Cerebellar cortex (tissue), 1 donor: ENCODE results near the gene AZIN2.
"Not testable (repeated sequence)": the region's sequence is repeated elsewhere in the genome, so short reads cannot be mapped to it uniquely, and the experiment has no call there.

Experiments used
- DNase-seq: peaks from one replicate; pipeline ENCODE4 v3.0.0-alpha.2; 2015; ENCODE audit warnings: low spot score

AZIN2 gene

DNA sequence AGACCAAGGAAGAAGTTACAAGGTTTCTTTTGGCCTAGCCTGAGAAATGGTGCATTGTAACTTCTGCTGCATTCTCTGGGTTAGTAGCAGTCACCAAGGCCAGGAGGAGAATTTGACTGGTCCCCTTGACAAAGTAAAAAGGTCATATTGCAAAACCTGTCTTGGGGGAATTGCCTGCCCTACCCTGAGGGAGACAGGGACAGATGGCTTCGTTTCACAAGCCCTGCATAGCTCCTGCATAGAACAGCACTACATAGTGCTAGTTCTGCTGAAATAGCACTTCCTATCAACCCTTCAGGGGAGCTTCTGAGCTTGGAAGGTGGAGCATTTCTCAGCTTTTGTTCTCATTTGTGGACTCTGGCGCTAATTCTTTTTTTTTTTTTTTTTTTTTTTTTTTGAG lies 23.9 kb upstream of the AZIN2 start:
- DNase-seq = peak; percentile 41

DNA sequence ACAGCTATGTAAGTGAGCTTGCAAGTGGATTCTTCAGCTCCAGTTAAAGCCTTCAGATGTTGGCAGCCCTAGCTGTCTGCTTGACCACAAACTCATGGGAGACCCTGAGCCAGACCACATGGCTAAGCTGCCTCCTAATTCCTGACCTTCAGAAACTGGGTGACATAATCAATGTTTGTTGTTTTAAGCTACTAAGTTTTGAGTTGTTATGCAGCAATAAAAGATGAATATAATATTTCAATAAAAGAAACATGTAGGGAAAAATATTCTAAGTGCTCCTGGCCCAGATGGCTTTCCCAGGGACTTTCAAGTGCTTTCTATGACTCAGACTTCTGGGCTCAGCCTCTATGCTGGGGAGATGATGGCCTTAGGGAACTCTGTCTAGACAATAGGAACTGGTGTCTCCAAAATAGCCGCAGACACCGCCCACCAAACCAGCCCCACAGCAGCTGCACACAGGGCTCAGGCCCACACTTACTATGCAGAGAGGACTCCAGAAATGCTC lies 20.3 kb upstream of the AZIN2 start:
- DNase-seq = no peak

DNA sequence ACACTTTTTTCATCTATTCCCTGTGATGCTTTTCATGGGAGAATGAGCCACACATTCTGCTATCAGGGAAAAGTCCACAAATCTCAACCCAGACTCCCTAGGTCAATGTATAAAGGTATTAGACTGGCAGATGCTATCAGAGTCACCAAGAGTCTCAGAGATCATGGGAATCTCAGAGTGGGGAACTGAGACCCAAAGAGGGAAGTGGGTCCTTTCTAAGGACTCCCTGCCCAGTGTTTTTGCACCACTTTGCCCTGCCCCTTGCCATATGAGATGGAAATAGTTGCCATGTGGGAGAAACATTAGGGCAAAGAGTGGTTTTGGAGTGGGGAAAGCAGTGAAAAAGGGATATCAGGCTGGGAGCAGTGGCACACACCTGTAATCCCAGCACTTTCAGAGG lies 19.1 kb upstream of the AZIN2 start:
- no peak for DNase-seq

DNA sequence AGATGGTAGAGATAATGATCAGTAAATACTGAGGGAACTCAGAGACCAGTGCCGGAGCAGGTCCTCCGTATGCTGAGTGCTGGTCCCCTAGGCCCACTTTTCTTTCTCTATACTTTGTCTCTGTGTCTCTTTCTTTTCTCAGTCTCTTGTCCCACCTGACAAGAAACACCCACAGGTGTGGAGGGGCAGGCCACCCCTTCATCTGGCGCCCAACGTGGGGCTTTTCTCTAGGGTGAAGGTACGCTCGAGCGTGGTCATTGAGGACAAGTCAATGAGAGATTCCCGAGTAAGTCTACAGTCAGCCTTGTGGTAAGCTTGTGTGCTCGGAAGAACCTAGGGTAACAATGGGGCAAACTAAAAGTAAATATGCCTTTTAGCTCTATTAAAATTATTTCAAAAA lies 16.7 kb upstream of the AZIN2 start:
- DNase-seq = not testable (repeated sequence)

DNA sequence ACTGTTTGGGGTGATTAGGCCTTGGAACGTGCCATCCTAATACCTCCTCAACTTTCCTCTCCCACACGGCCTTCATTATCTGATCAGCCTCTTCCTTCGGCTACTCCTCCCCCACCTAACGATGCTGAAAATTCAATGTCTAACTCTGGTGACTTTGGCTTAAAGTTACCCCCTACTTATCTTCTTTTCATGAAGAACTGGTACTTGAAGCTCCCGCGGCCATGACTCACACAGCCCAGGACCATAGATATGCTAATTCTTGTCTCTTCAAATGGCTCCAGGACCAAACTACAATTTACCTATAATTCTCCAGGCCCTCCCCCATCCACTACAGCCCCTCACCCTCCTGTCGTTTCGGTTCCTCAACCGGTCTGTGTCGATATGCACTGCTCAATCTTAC lies 15.7 kb upstream of the AZIN2 start:
- no peak for DNase-seq

DNA sequence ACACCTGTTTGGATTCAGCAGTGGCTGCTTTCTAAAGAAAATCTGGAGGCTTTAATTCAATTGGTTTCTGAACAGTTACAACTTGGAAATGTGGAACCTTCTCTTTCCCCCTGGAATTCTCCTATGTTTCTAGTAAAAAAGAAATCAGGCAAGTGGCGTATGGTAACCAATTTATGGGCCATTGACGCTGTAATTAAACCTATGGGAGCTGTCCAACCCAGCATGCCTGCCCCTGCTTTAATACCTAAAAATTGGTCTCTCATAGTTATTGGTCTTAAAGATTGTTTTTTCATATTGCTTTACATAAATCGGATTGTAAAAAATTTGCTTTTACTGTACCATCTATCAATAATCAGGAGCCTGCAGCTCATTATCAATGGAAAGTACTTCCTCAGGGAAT lies 14.5 kb upstream of the AZIN2 start:
- not testable (repeated sequence) for DNase-seq

DNA sequence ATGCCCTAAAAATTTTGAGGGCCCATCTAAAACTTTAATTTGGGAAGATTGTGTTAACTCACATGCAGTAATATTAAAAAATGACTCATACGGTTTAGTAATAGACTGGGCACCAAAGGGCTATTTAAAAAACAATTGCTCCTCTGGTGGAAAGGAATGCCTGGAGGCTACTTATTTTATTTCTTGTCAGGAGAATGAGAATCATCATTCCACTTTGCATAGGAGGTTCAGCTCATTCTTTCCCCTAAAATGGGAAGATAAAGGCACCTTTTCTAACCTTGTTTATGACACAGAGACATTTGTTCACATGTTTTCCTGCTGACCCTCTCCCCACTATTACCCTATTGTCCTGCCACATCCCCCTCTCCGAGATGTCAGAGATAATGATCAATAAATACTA lies 12.8 kb upstream of the AZIN2 start:
- not testable (repeated sequence) for DNase-seq

DNA sequence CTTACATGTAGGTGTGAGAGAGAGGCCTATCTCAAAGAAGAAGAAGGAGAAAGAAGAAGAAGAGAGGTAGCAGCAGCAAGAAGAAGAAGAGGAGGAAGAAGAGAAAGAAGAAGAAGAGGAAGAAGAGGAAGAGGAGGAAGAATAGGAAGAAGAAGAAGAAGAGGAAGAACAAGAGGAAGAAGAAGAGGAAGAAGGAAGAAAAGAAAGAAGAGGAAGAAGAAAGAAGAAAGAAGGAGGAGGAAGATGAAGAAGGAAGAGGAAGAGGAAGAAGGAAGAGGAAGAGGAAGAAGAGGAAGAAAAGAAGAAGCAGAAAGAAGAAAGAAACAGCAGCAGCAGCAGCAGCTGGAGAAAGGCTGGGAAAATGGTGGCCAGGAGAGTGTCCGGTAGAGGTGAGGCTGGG lies 10.3 kb upstream of the AZIN2 start:
- no peak for DNase-seq

DNA sequence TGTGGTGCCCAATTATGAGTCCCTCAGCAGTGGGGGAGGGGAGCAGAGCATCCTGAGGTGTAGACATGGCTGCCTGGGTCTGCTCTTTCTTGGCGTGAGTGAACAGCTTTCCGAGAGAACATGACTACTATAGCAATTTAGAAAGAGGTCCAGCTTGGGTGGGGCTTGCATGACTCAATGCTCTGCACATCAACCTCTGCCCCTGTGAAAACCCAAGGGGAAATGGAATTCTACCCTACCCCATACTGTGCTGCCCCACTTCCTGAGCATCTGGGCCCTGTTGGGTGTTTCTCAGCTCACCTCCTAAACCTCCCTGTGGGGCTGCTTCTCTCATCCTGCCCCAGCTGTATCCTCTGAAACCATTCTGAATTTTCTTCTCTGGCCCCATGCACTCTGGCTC lies 8.2 kb upstream of the AZIN2 start:
- DNase-seq = no peak

DNA sequence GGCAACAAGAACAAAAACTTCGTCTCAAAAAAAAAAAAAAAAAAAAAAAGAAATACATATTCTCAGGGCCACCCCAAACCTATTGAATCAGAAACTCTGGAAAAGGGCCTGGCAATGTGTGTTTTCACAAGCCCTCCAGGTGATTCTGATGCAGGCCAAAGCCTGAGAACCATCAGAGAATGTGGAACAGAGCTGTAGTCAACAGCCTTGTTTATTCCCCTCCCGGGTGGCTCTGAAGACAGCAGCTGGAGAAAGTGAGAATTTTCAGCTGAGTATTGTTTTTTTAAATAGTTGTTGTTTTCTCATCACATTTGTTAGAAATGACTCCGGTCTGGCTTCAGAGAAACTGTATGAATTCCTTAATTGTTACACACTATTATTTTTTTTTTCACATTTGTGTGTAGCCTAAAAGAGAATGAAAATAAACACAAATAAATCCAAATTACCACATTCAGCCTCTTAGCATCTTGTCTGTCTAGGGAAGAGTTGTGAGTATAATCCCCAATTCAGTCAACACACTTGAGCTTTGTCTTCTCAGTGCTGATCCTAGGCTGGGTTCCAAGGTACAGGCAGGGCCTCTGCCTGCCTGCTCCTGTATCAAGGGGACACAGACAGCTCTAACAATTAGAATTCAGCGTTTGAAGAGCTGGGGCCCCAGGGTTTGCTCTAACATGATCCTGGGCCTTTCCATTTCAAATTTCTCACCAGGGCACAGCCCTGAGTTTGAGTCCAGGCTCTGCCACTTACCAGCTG lies 6.6 kb upstream of the AZIN2 start:
- peak; percentile 21 for DNase-seq

DNA sequence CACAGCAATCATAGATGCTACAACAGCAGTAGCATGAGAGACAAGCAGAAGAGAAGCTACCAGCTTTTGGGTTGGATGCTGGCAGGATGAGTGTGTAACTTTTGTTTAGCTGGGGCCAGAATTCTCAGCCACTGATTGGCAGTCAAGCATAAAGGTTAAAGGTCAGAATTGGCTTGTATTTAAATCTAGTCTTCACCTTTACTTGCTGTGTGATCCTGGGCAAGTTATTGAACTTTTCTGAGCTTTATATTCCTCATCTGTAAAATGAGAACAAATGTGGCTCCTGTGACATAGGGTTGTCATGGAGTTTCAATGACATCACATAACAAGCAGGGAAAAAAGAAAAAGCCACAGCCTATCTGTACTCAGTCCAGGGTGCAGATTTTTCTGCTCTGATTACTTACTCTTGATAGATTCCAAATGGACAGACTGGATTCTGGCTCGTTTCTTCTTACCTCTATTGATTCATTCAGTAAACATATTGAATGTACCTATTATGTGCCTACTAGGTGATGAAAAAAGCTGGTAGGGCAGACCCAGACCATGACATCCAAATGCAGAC lies 2.8 kb upstream of the AZIN2 start:
- no peak for DNase-seq

DNA sequence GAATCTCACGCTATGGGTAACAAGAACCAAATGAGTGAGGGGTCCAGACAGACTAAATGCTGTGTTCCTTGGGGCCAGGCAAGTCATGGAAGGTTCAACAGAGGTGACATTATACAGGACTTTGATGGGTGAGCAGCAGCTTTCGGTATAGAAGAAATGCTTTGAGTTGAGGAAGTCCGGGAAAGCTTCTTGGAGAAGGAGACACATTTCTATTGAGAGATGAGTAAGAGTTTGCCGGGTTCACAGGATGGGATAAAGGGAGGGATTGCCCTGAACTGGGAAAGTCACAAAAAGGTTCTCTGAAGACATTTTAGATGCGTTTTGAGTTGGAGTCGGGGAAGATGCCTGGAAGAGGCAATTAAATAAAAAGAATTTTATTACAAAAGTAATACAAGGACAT lies 580 bp upstream of the AZIN2 start:
- DNase-seq = no peak

DNA sequence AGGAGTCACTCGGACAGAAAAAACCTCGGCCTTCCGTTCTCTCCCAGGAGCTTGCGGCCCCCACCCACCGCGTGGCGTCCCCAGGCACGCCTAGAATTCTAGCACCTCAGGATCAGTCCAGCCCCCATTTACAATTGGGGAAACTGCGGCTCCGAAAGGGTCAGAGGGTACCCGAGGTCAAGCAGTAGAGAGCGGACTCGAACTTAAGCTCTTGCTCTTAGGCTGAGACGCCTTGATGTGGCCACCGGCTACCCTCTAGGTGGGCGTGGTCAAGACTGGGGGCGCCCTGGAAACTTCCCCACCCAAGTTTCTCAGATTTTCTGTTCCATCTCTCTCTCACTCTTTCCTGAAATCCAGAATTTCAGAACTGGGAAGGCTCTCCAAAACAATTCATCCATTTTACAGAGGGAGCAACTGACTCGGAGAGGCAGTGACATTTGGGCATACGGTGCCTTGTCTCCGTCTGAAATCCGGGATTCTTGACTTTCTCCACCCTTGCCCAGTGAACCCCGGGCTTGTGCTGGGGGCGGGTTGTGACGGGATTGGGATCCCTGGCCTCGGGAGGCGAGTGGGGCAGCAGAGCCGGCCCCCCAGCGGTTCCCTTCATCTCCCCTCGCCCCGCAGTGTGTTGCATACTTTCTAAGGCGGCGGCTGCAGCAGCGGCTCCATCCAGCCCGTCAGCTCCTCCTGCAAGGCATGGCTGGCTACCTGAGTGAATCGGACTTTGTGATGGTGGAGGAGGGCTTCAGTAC lies 777 bp downstream of the AZIN2 start:
- peak; percentile 36 for DNase-seq

DNA sequence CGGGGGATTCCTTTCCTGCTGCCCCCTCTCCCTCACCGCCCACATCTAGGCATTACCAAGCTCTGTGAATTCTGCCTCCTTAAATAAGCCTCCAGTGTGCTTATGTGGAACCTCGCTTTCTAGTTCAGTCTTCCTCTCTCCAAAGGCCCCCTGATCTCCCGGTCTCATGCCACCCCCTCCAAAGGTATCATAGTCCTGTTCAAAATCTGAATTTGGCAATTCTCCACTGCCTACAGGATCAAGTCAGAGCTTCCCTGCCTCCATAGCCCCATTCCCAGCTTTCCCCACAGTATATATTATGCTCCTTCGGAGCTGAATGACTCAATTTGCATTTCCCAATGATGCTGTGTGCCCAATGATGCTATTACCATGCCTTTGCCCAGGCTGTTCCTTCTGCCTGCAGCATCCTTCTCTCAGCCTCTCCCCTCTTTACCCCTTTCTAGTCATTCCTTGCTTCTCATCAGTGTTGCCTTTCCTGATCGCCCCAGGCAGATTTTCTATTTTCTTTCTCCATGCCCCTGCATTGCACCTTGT lies 1.7 kb downstream of the AZIN2 start:
- peak; percentile 26 for DNase-seq

DNA sequence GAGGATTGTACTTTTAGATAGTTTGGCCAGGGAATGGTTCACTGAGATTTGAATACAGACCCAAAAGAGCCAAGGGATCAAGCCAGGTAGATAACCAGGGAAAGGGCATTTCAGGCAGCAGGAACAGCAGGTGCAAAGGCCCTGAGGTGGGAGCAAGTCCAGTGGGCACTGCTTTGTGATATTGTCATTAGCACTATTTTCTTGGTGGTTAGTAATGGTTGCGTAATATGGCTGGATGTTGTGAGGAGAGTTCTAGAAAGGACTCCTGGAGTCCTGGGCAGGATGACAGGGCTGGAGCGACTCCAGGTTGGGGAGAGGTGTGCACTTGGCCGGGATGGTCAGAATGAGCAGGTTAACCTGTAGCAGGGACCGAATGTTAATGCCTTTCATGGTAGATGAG lies 4.4 kb downstream of the AZIN2 start:
- no peak for DNase-seq

DNA sequence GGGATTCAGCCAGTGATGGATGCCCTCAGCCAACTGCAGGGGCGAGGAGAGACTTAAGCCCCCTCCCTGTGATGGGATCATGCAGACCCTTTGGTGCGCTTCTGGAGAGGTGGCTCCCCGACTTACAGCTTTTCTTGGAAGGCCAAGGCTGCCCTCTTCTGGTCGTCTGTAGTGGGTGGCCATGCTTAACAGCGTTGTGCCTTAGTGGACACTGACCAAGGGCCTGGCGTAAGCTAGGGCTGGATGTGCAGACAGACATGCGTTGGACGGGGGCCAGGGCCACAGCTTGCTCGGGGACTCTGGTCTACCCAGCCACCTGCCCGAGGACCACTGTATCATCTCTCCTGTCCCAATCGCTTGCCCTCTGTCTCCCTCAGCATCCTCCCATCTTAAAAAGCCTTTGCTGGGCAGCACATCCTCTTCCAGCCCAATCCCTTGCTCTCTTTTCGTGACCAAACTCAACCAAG lies 5.5 kb downstream of the AZIN2 start:
- peak; percentile 94 for DNase-seq

DNA sequence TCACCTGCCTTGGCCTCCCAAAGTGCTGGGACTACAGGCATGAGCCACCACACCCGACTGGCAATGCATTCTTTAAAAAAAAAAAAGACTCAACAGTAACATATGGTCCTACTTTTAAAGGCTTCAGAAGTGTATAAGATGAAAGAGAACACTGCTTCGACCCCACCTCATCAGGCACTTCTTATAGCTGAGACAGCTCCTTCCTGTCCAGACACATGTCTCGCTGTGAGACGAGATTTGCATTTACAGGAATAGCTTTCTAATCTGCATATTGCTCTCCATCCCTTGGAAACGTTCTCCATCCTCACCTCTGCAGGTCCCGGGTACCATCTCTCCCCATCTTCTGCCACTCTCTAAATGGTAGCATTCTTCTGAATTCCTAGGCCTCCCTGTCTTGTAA lies 6.7 kb downstream of the AZIN2 start:
- no peak for DNase-seq

DNA sequence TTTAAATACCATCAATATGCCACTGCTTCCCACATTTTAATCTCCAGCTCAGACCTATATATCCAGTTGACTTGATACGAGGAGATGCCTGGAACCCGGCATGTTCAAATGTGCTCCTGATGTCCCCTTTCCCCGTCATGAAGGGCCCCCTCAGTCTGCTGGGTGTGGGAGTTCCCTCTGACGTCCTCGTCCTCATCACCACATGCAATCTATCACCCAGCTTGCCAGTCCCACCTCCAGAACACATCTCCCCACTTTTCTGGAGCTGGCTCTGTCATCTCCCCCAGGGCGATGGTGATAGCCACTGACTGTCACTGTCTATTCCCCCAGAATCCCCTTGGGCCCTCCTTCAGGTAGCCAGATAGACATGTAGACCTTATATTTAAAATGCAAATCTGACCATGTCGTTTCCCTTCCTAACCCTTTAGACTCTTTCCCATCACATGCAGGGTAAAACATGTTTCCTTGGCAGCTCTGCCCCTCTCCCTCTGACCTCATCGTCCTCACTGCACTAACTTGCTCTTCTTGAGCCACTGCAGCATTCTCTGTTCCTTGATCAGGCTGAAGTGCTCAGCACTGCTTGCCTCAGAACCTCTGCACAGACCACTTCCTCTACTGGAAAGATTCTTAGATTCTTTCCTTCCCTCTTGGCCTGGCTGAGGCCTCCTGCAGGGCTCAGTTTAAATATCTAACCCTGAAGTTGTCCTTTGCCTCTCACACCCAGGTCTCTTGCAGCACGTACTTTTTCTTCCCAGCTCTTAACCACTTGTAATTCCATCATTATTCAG lies 7.4 kb downstream of the AZIN2 start:
- DNase-seq = no peak

DNA sequence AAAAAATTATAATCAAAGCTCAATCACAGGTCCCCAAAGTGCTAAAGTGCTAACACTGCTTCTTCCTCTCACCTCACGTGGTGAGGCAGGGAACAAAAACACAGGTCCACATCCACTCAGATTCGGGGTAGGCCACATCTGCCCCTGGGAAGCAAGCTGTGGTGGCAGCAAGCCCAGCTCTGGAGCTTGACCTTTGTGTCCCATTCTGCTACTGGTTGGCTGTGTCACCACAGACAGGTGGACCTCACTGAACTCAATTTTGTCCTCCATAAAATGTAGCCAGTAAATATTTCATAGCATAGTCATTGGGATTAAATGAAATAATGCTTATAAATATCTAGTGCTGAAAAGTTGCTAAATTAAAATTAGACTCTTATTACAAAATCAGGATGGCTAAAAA lies 8.5 kb downstream of the AZIN2 start:
- no peak for DNase-seq

DNA sequence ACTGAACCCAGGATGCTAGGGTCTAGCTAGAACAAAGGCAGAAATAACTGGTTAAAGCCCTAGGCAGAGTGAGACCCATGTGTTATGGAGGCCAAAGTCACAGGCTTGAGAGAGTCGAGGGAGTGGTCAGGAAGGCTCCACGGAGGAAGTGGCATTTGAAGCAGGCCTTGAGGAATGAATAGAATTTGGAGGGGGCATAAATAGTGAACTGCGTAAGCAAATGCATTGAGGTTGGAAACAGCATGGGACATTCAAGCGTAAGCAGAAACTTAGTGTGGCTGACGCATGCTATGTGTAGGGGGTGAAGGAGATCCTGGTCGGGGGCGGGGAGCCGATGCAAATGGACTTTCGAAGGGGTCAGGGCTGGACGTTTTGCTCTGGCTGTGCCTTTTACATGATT lies 11.5 kb downstream of the AZIN2 start:
- DNase-seq = no peak

DNA sequence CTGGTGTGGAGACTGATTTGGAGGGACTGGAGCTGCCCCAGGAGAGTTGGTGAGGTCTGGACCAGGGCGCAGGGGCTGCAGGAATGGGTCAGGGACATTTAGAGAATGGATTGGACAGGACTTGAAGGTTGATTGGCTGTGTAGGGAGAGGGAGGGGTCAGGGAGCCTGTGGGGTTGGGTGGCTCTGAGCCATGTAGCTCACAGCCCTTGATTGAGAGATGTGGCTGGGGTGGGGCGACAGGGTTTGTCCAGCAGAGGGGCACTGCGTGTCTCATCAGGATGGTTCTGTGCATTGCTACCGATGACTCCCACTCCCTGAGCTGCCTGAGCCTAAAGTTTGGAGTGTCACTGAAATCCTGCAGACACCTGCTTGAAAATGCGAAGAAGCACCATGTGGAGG lies 12.1 kb downstream of the AZIN2 start:
- DNase-seq = no peak

DNA sequence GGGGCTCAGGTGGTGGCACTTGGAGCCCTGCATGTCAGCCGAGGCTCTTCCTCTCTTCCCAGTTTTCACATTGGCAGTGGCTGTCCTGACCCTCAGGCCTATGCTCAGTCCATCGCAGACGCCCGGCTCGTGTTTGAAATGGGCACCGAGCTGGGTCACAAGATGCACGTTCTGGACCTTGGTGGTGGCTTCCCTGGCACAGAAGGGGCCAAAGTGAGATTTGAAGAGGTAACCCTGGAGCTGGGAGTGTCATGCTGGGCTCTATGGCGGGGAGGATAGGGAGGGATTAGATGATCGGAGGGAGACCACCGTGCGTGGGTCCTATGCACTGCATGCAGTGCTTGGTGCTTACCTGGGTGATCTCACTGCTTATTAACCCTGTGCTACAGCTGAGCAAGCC lies 13.5 kb downstream of the AZIN2 start:
- DNase-seq = no peak
